Nephron progenitor cell (in vitro differentiated cells): Measurements from ENCODE around the gene PDS5B.
"Not testable (repeated sequence)": the region's sequence is repeated elsewhere in the genome, so short reads cannot be mapped to it uniquely, and the experiment has no call there.

Experiments
- DNase-seq: peaks from one replicate; pipeline ENCODE4 v3.0.0; 2021
- H3K27ac Mint-ChIP-seq: 2 replicates; pipeline ENCODE4 v1.8.0; 2021; ENCODE audit warnings: mild to moderate bottlenecking, moderate library complexity, mixed read lengths
- H3K27me3 Mint-ChIP-seq: 2 replicates; pipeline ENCODE4 v1.8.0; 2021; ENCODE audit warnings: mild to moderate bottlenecking, low read depth, mixed read lengths; ENCODE audit not compliant: poor library complexity
- H3K36me3 Mint-ChIP-seq: 2 replicates; pipeline ENCODE4 v1.8.0; 2021; ENCODE audit warnings: low read depth, mixed read lengths
- H3K4me1 Mint-ChIP-seq: 2 replicates; pipeline ENCODE4 v1.8.0; 2021; ENCODE audit warnings: mixed read lengths
- H3K4me3 Mint-ChIP-seq: 2 replicates; pipeline ENCODE4 v1.8.0; 2021; ENCODE audit warnings: mild to moderate bottlenecking, moderate library complexity, mixed read lengths
- H3K9me3 Mint-ChIP-seq: 2 replicates; pipeline ENCODE4 v1.8.0; 2021; ENCODE audit warnings: mild to moderate bottlenecking, moderate library complexity, mixed read lengths
- TF ChIP-seq, protein P1 (sequence below): fragments of 200-600 bp; sonication (generic); IDR thresholded peaks from 2 replicates; pipeline ENCODE4 v1.5.0; 2021; ENCODE audit warnings: antibody characterized with exemption

PDS5B gene

DNA sequence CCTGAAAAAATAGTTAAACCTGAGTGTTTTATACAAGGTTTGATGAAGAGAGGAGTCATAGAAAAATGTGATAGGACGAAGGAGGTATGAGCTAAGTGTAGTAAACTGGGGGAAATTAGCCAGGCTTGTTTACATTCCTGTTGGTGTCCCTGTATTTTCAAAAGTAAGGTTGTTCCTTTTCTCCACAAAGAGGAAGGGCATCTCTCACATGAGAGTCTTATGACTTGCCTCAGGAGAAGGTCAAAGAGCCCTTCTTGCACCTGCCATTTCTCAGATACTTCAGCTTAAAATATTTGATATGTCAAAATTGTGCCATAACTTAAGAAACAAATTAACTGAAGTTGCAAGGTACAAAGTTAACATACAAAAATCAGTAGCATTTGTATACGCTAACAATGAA, 44.0 kb upstream of the PDS5B start:
- peaks cover 21% of the 10 kb centered on the region for H3K36me3 Mint-ChIP-seq

DNA sequence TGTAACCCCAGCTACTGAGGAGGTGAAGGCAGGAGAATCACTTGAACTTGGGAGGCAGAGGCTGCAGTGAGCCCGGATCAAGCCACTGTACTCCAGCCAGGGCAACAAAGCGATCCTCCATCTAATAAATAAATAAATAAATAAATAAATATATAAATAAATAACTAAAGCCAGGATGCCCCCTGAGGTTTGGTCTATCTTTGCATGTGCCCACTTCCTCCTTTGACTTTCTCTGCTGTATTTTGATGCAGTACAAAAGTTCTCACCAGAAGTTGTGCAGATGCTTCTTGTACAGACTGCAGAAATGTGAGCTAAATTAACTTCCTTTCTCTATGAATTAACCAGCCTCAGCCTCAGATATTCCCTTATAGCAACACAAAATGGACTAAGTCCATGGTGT, 41.2 kb upstream of the PDS5B start:
- H3K4me3 Mint-ChIP-seq: no peak overlapping the region
- DNase-seq: no peak
- peaks cover 7% of the 10 kb centered on the region for H3K4me1 Mint-ChIP-seq
- H3K27me3 Mint-ChIP-seq: peaks cover 18% of the 10 kb centered on the region
- H3K36me3 Mint-ChIP-seq: no peaks in the 10 kb centered on the region
- H3K27ac Mint-ChIP-seq: no peak overlapping the region
- TF ChIP-seq, protein P1, sequence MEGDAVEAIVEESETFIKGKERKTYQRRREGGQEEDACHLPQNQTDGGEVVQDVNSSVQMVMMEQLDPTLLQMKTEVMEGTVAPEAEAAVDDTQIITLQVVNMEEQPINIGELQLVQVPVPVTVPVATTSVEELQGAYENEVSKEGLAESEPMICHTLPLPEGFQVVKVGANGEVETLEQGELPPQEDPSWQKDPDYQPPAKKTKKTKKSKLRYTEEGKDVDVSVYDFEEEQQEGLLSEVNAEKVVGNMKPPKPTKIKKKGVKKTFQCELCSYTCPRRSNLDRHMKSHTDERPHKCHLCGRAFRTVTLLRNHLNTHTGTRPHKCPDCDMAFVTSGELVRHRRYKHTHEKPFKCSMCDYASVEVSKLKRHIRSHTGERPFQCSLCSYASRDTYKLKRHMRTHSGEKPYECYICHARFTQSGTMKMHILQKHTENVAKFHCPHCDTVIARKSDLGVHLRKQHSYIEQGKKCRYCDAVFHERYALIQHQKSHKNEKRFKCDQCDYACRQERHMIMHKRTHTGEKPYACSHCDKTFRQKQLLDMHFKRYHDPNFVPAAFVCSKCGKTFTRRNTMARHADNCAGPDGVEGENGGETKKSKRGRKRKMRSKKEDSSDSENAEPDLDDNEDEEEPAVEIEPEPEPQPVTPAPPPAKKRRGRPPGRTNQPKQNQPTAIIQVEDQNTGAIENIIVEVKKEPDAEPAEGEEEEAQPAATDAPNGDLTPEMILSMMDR: no peak
- peaks cover 3% of the 10 kb centered on the region for H3K9me3 Mint-ChIP-seq

More for the DNA sequence above, 44.0 kb upstream of the PDS5B start:
- H3K27me3 Mint-ChIP-seq: peaks cover 18% of the 10 kb centered on the region
- no peak overlapping the region for H3K27ac Mint-ChIP-seq
- TF ChIP-seq, protein P1: no peak
- H3K9me3 Mint-ChIP-seq: peaks cover 23% of the 10 kb centered on the region
- no peak for DNase-seq
- H3K4me3 Mint-ChIP-seq: no peak overlapping the region
- peaks cover 4% of the 10 kb centered on the region for H3K4me1 Mint-ChIP-seq

DNA sequence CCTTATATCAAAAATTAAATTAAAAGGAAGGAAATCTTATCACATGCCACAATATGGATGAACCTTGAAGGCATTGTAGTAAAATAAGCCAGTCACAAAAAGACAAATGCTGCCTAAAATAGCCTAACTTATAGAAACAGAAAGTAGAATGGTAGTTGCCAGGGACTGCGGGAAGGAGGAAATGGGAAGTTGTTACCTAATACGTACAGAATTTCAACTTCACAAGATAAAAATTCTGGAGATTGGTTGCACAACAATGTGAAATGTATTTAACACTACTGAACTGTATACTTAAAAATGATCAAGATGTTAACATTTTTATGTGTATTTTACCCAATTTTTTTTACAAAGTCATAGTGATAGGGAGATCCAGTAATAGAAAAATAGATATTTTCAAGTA, 37.4 kb upstream of the PDS5B start:
- peaks cover 13% of the 10 kb centered on the region for H3K27me3 Mint-ChIP-seq
- peaks cover 7% of the 10 kb centered on the region for H3K4me1 Mint-ChIP-seq
- H3K36me3 Mint-ChIP-seq: no peaks in the 10 kb centered on the region
- H3K27ac Mint-ChIP-seq: no peak overlapping the region
- H3K9me3 Mint-ChIP-seq: peaks cover 4% of the 10 kb centered on the region
- TF ChIP-seq, protein P1: no peak
- H3K4me3 Mint-ChIP-seq: no peak overlapping the region
- DNase-seq: no peak

DNA sequence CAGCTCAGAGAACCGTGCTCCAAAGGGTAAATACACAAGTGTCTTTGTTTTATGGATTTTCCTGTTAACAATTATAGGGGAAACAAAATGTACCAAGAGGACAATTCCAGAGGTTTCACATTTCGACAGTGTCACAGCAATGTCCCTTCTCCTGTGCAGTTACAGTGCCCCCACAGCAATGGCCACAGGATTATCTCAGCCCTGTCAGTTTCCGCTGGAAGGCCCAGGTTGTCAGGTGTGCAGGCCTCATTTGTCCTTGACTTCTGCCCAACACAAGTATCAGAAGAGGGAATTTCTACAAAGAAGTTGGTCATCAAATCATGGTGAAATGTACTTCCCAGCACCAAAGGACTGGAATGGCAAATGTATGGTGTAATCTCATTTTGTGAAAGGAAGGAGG, 36.5 kb upstream of the PDS5B start:
- Mint-ChIP-seq H3K27ac (peak overlapping the region; percentile 6), H3K4me1 (peaks cover 7% of the 10 kb centered on the region), H3K27me3 (peaks cover 6% of the 10 kb centered on the region), H3K9me3 (peaks cover 4% of the 10 kb centered on the region), H3K4me3 (no peak overlapping the region), H3K36me3 (no peaks in the 10 kb centered on the region)
- TF ChIP-seq, protein P1: no peak
- no peak for DNase-seq

DNA sequence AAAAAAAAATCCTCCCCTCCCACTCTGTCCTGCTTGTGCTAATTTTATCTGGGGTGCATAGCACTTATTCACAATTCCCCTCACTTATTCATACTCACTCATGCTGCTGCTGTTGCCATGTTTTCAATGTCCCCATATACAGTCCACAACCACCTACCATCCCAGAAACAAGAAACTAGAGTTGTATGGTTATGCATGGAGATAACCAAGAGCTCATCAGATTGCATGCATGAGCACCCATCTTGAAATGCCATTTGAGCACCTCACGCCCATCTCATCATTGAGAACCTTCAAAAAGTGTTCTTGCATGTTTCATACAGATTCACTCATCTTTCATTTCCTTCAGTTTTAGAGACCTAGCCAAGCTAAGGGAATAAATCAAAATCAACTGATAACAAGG, 32.5 kb upstream of the PDS5B start:
- TF ChIP-seq, protein P1: no peak
- no peak overlapping the region for H3K27ac Mint-ChIP-seq
- no peak for DNase-seq
- H3K27me3 Mint-ChIP-seq: peaks cover 3% of the 10 kb centered on the region
- H3K9me3 Mint-ChIP-seq: peaks cover 4% of the 10 kb centered on the region
- H3K4me1 Mint-ChIP-seq: peaks cover 7% of the 10 kb centered on the region
- no peak overlapping the region for H3K4me3 Mint-ChIP-seq
- no peaks in the 10 kb centered on the region for H3K36me3 Mint-ChIP-seq

DNA sequence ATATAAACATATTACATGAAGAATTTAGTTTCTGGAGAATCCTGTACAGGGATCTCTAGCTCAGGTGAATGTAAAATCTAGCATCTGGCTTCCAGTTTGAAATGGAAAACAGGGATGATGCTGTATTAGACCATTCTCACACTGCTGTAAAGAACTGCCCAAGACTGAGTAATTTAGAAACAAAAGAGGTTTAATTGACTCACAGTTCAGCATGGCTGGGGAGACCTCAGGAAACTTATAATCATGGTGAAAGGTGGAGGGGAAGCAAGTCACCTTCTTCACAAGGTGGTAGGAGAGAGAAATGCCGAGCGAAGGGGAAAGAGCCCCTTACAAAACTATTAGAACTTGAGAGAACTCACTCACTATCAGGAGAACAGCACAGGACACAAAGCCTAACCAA, 30.6 kb upstream of the PDS5B start:
- peaks cover 3% of the 10 kb centered on the region for H3K27me3 Mint-ChIP-seq
- no peak overlapping the region for H3K27ac Mint-ChIP-seq
- H3K9me3 Mint-ChIP-seq: peaks cover 11% of the 10 kb centered on the region
- TF ChIP-seq, protein P1: no peak
- no peaks in the 10 kb centered on the region for H3K36me3 Mint-ChIP-seq
- no peak for DNase-seq
- no peaks in the 10 kb centered on the region for H3K4me1 Mint-ChIP-seq
- H3K4me3 Mint-ChIP-seq: no peak overlapping the region

DNA sequence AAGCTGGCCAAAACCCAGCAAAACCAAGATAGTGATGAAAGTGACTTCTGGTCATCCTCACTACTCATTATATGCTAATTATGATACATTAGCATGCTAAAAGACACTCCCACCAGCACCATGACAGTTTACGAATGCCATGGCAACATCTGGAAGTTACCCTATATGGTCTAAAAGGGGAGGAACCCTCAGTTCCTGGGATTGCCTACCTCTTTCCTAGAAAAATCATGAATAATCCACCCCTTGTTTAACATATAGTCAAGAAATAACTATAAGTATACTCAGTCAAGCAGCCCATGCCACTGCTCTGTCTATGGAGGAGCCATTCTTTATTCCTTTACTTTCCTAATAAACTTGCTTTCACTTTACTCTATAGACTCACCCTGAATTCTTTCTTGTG, 25.4 kb upstream of the PDS5B start:
- not testable (repeated sequence) for H3K4me1 Mint-ChIP-seq, H3K27ac Mint-ChIP-seq, DNase-seq, H3K36me3 Mint-ChIP-seq, H3K4me3 Mint-ChIP-seq, H3K27me3 Mint-ChIP-seq
- H3K9me3 Mint-ChIP-seq: peaks cover 25% of the 10 kb centered on the region

DNA sequence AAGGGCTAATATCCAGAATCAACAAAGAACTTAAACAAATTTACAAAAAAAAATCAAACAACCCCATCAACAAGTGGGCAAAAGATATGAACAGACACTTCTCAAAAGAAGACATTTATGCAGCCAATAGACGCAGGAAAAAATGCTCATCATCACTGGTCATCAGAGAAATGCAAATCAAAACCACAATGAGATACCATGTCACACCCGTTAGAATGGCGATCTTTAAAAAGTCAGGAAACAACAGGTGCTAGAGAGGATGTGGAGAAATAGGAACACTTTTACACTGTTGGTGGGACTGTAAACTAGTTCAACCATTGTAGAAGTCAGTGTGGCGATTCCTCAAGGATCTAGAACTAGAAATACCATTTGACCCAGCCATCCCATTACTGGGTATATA, 10.6 kb upstream of the PDS5B start:
- H3K27ac Mint-ChIP-seq, H3K36me3 Mint-ChIP-seq, H3K27me3 Mint-ChIP-seq, H3K4me3 Mint-ChIP-seq, DNase-seq, H3K4me1 Mint-ChIP-seq: not testable (repeated sequence)
- peaks cover 27% of the 10 kb centered on the region for H3K9me3 Mint-ChIP-seq
